Measurements from ENCODE around the gene HS3ST4.
A peak's percentile ranks its signal among the peaks of the same experiment; 100 is the strongest.

HS3ST4 gene

GRCh38 chr16:25897702-25898101, 205.9 kb downstream of the HS3ST4 start:
- DNase-seq = no peak

- DNase-seq = no peak
Measured at GRCh38 chr16:25905810-25906209, 214.1 kb downstream of the HS3ST4 start.

- DNase-seq = no peak
Measured at GRCh38 chr16:25910971-25911370, 219.2 kb downstream of the HS3ST4 start.

GRCh38 chr16:25912321-25912720, 220.6 kb downstream of the HS3ST4 start:
- no peak for DNase-seq

GRCh38 chr16:25914357-25914962, 222.7 kb downstream of the HS3ST4 start:
- no peak for DNase-seq

GRCh38 chr16:25916037-25916436, 224.3 kb downstream of the HS3ST4 start:
- no peak for DNase-seq

GRCh38 chr16:25922438-25922837, 230.7 kb downstream of the HS3ST4 start:
- peak; percentile 7 for DNase-seq

GRCh38 chr16:25925421-25925820, 233.7 kb downstream of the HS3ST4 start:
- no peak for DNase-seq

- no peak for DNase-seq
Measured at GRCh38 chr16:25931473-25932035, 239.8 kb downstream of the HS3ST4 start.

GRCh38 chr16:25941800-25942499, 250.2 kb downstream of the HS3ST4 start:
- DNase-seq = no peak

- no peak for DNase-seq
Measured at GRCh38 chr16:25950586-25951281, 259.0 kb downstream of the HS3ST4 start.

GRCh38 chr16:25951999-25952398, 260.2 kb downstream of the HS3ST4 start:
- DNase-seq = no peak

GRCh38 chr16:25952983-25953382, 261.2 kb downstream of the HS3ST4 start:
- DNase-seq = no peak

- DNase-seq = no peak
Measured at GRCh38 chr16:25957707-25958106, 265.9 kb downstream of the HS3ST4 start.

- DNase-seq = no peak
Measured at GRCh38 chr16:25959221-25959620, 267.5 kb downstream of the HS3ST4 start.

GRCh38 chr16:25966172-25967097, 274.7 kb downstream of the HS3ST4 start:
- DNase-seq = no peak

- no peak for DNase-seq
Measured at GRCh38 chr16:25977121-25977520, 285.4 kb downstream of the HS3ST4 start.

- no peak for DNase-seq
Measured at GRCh38 chr16:25978218-25978617, 286.5 kb downstream of the HS3ST4 start.

- no peak for DNase-seq
Measured at GRCh38 chr16:25988084-25988483, 296.3 kb downstream of the HS3ST4 start.

- no peak for DNase-seq
Measured at GRCh38 chr16:25988882-25989281, 297.1 kb downstream of the HS3ST4 start.

GRCh38 chr16:25996052-25996451, 304.3 kb downstream of the HS3ST4 start:
- peak; percentile 1 for DNase-seq

GRCh38 chr16:26005336-26005735, 313.6 kb downstream of the HS3ST4 start:
- no peak for DNase-seq

- no peak for DNase-seq
Measured at GRCh38 chr16:26012376-26012775, 320.6 kb downstream of the HS3ST4 start.

All from OCI-M1 (cell line).